GM21447 (cell line): ENCODE results near the gene CEP162.
"Not testable (repeated sequence)": the region's sequence is repeated elsewhere in the genome, so short reads cannot be mapped to it uniquely, and the experiment has no call there.

Source experiments
- ATAC-seq: cut with Tn5 transposase; IDR thresholded peaks from one replicate; pipeline ENCODE4 v1.9.1; 2021; ENCODE audit not compliant: unreplicated experiment

The CEP162 gene

DNA sequence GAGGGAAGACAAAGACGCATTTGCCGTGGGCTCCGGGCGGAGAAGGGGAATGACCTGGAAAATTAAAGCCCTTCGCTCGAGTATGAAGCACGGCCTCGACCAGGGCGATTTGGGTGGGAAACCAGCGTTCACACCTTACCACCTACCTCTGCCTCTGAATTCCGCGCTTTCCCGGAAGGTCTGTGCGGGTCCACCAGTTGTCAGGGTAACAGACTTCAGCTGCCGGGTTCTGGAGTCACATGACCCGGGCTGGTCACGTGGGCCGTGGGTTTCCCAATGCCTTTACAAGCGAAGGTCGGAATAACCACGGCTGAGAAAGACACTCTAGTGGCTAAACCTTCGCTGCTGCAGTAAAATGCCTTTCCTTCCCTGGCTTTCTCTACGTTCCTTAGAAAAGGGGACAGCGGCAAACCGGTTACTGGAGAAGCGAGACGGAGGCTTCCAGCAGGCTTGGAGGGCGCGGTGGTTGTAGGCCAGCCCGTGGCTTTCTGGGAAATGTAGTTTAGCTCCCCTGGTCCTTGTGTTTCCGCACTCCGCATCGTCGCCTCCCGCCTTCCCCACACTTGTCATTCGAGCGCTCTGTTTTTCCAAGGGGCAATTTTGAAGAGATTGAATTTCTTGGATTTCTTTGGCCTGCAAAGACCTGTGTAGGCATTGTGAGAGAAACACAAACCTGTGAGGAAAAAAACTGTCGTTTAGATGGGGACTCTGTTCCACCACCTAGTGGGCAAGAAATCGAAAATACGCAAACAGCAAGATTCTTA, at the start of gene CEP162:
TSS of gene CEP162 (minus strand) at position 210 of the 764 bp plus-strand sequence. CDS start 1,250 bp downstream, outside the sequence.
- ATAC-seq = peak; percentile 99

DNA sequence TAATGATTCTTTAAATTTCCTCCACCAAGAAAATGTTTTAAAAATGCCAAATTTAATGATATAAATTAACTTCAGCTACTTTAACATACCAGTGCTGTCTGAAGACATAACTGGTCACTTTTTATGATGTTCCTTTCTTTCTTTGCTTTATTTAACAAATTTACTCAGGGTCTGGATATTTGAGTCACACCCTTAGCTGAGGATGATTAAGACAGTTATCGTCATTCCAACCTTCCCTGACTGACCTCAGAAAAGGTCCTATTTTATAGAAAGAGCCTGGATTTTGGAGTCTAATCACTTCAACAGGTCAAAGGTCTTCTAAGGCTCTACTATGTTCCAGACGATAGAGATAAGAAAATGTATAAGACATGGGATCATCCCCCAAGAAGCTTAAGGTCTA, 47.4 kb upstream of the CEP162 start:
- no peak for ATAC-seq

GRCh38 chr6:84273048-84273809, 45.8 kb upstream of the CEP162 start:
- no peak for ATAC-seq

GRCh38 chr6:84272298-84272697, 44.9 kb upstream of the CEP162 start:
- no peak for ATAC-seq

DNA sequence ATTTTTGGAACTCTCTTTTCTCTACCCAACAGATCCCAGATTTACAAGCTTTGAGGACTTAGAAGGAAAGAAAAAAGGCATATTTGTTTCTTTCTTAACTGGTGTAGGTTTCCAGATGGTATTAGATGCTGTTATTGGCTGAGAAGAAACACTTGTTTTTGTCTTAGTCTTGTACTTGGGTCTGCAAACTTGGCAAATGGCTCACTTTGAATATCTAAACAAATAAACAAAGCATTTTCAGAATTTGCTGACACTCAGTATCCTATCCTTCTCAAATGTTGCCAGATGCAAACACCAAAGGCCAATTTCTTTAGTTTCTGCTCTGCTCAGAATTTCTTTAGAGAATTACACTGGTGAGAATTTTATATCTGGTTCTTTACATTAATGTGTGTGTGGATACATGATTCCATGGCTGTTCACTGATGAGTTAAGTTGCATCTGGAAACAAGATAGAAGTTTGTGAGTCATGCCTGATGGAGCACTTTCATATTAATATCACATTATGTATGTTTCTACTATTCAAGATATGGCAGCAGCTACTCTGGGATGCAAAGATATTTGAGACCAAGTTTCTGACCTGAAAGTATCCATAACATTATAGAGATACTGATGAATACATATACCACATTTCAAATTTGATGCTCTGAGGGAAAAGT, 43.7 kb upstream of the CEP162 start:
- no peak for ATAC-seq

DNA sequence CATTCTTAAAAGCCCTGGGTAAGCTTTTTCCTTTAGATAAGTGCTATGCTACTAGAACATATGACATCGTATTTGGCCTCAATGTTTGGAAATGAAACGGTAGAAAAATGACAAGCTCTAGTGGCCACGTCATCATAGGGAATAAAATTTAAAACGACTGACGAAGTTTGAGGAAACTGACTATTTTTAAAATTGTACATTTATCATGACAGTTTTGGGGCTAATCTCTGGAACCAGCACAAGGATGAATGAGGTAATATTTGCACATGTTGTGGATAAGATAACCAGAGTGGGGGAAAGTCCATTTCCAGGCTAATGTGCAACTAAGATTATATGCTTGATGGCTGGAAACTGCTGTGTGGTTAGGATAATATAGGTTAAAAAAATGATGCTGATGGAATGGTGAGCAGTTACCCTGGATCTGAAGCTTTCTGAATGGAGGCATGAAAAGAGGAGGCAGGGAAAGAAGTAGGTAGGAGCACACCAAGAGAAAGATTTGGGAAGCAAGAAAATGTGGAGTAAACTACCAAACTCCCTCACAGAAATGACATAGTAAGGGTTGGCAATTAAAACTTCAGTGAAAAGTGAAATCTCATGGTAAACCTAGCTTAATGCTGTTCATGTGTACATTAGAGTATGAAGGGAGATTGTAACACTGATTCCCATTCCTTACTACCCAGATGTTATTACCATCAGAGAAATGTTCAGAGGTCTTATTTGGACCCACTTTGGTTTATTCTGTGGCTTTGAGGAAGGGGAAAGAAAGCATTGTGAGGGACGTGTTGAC, 42.7 kb upstream of the CEP162 start:
- ATAC-seq = no peak

- no peak for ATAC-seq
These were observed 41.3 kb upstream of the CEP162 start for GRCh38 chr6:84268781-84269180.

- ATAC-seq = no peak
These were observed 36.1 kb upstream of the CEP162 start for GRCh38 chr6:84263557-84263956.

DNA sequence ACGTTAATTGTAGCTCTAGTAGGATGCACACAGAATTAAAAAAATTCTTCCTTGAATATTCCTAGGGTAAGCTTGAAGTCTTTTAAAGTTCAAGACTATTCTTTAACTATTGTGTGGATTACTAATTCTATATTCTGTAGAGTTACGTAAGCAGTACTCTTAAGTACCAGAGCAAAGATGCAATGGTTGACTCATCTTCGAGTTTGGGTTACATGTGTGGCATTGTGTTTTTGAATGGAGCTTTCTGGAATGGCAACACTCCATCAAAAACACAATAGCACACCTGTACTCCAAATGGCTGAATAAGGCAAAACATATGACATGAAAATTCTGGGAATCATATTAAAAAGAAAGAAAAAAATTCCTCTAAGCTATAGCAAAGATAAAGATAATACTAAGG, 33.5 kb upstream of the CEP162 start:
- ATAC-seq = no peak

DNA sequence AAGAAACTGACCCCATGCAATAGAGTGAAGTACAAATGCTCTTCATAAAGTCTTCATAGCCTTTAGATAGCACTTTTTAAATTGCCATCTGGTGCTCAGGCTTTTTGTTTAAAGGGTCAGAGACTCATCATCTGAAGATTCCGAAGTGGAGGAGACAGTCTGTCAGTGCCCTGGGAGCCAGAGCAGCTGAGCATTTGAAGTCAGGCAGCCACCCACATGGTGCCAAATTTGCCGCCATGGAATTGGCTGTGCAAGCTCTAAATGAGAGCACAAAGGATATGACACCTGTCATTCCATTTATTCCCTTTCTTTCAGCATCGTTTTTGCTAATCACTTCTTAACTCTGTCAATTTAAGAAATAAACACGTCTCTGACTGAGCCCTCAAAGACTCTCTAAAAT, 32.8 kb upstream of the CEP162 start:
- ATAC-seq = no peak

GRCh38 chr6:84258866-84259265, 31.4 kb upstream of the CEP162 start:
- ATAC-seq = no peak

DNA sequence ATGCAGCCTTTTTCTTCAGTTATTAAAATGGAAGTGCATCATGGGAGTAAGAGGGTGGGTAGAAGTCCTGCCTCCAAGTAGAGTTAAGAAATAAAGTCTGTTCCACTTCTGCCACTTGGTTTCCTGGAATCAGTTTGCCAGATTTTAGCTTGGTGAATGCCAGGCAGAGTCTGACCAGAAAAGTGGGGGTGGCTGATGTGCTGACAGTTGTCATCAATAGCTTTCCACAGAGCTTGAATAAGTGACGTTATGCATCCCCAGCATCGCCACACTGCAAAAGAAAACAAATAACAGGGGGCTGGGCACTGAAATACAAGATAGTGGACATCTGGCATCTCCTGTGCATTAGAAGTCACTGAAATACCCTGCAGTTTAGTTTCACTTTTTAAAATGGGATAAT, 30.8 kb upstream of the CEP162 start:
- ATAC-seq = no peak

- ATAC-seq = no peak
These were observed 28.2 kb upstream of the CEP162 start for GRCh38 chr6:84255641-84256040.

GRCh38 chr6:84253380-84253779, 25.9 kb upstream of the CEP162 start:
- ATAC-seq = no peak

DNA sequence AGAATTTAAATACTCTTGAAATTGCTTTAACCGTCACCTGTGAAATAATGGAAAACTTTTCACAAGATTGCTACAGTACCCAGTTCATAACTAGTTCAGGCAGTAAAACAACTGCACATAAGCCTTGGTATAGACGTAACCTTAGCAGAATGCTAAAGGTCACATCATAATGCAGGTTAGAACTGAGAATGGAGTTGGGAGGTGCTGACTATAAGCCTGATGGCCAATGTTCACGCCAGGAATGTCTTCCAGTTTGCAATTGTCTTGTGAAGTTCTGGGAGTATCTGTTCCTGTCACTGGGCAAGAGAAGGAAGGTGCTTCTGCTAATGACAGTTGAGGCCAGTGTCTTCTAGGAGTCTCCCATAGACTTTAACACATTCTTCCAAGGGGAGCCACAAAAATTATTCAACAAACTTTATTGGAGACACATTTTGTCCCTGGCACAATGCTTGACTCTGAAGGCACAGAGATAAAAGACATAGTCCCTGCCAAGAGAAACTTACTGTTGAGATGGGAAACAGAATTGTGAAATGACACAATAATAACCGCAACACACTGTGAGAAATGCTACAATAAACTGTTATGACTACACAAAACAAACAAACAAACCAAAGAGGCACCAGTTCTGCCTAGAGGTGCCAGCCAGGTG, 24.6 kb upstream of the CEP162 start:
- no peak for ATAC-seq

DNA sequence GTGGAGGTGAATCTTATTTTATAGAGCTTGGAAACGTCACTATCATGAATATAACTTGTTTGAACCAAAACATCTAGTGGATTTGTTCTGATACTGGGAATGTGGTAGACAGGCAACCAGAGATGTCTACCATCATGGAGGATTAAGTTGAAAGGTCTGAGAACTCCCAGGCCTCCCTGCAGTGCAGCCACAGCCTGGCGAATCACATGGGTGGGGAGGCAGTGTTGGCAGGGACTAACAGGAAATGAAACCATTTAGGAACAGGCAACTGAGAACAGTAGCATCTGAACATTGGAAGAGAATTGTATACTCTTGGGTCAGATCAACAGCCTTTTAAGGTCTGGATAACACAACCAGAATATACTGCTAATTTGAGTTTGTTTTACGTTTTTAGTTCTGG, 22.3 kb upstream of the CEP162 start:
- no peak for ATAC-seq

GRCh38 chr6:84244416-84245081, 17.1 kb upstream of the CEP162 start:
- ATAC-seq = not testable (repeated sequence)

- no peak for ATAC-seq
These were observed 15.8 kb upstream of the CEP162 start for GRCh38 chr6:84243240-84243639.

DNA sequence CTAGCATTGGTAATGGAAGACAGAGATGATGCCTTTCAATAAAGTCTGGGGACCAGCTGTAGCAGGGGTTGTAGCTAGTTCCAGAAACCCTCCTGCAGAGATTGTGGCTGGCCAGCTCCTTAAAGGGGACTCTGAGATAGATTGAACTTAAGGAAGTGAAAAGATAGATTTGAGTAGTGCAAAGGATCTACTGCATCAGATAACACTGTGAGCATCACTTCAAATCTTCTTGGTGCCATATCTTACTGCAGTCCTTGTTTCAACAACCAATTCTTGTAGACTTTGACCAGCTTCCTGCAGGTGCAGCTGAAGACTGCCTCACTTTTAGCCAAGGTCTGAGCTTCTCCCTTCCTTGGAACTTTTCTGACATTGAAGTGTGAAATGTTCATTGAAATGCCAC, 14.8 kb upstream of the CEP162 start:
- ATAC-seq = no peak

- ATAC-seq = no peak
These were observed 728 bp upstream of the CEP162 start for GRCh38 chr6:84228198-84228543.
